Neural progenitor cell (in vitro differentiated cells): ENCODE measurements around the gene DLX1. TPM values are rescaled to one million over a fixed set of nuclear protein-coding genes. Genes with fewer than 3 reads are reported as not detected.
"Not testable (repeated sequence)": the region's sequence is repeated elsewhere in the genome, so short reads cannot be mapped to it uniquely, and the experiment has no call there.

Experiments used
- DNase-seq: peaks from one replicate; pipeline ENCODE4 v3.0.0-alpha.2; 2016; ENCODE audit warnings: low spot score
- H2AFZ ChIP-seq: fragments of 200-600 bp; sonication (generic); replicated peaks from 2 replicates; pipeline ENCODE4 v1.6.1; 2016; ENCODE audit warnings: antibody characterized with exemption
- H3F3A ChIP-seq: fragments of 200-600 bp; sonication (generic); 2 replicates; pipeline ENCODE4 v1.6.1; 2016; ENCODE audit warnings: antibody characterized with exemption, low read depth
- H3K27ac ChIP-seq: fragments of 200-600 bp; sonication (generic); 2 replicates; pipeline ENCODE4 v1.5.1; 2016; ENCODE audit warnings: mild to moderate bottlenecking
- H3K27me3 ChIP-seq: fragments of 200-600 bp; sonication (generic); 2 replicates; pipeline ENCODE4 v1.6.1; 2016; ENCODE audit warnings: mild to moderate bottlenecking, moderate library complexity
- H3K36me3 ChIP-seq: fragments of 200-600 bp; sonication (generic); 2 replicates; pipeline ENCODE4 v1.5.1; 2016
- H3K4me1 ChIP-seq: fragments of 200-600 bp; sonication (generic); 2 replicates; pipeline ENCODE4 v1.6.1; 2016; ENCODE audit warnings: mixed run types
- H3K4me2 ChIP-seq: fragments of 200-600 bp; sonication (generic); 2 replicates; pipeline ENCODE4 v1.6.1; 2016
- H3K4me3 ChIP-seq: fragments of 200-600 bp; sonication (generic); 2 replicates; pipeline ENCODE4 v1.5.1; 2016
- H3K79me2 ChIP-seq: fragments of 200-600 bp; sonication (generic); 2 replicates; pipeline ENCODE4 v1.6.1; 2016; ENCODE audit warnings: low read depth
- H3K9ac ChIP-seq: fragments of 200-600 bp; sonication (generic); 2 replicates; pipeline ENCODE4 v1.6.1; 2016
- H3K9me3 ChIP-seq: fragments of 200-600 bp; sonication (generic); 2 replicates; pipeline ENCODE4 v1.5.1; 2016; ENCODE audit warnings: low read depth
- H4K20me1 ChIP-seq: fragments of 200-600 bp; sonication (generic); 2 replicates; pipeline ENCODE4 v1.6.1; 2016; ENCODE audit warnings: low read depth
- H3K27ac Mint-ChIP-seq: 3 replicates; pipeline ENCODE4 v1.8.0; 2021; ENCODE audit warnings: mixed read lengths
- H3K27me3 Mint-ChIP-seq: 2 replicates; pipeline ENCODE4 v1.8.0; 2022; ENCODE audit warnings: low read depth, mild to moderate bottlenecking, inconsistent platforms, moderate library complexity, mixed read lengths; ENCODE audit not compliant: insufficient read depth
- H3K36me3 Mint-ChIP-seq: 3 replicates; pipeline ENCODE4 v1.8.0; 2021; ENCODE audit warnings: mixed read lengths
- H3K4me1 Mint-ChIP-seq: 3 replicates; pipeline ENCODE4 v1.8.0; 2021; ENCODE audit warnings: mixed read lengths
- H3K4me3 Mint-ChIP-seq: 3 replicates; pipeline ENCODE4 v1.8.0; 2021; ENCODE audit warnings: mild to moderate bottlenecking, moderate library complexity, mixed read lengths
- H3K9me3 Mint-ChIP-seq: 3 replicates; pipeline ENCODE4 v1.8.0; 2020; ENCODE audit warnings: mixed read lengths
- EZH2 ChIP-seq: fragments of 200-600 bp; sonication (generic); IDR thresholded peaks from 2 replicates; pipeline ENCODE4 v1.6.1; 2017; ENCODE audit warnings: antibody characterized with exemption, mild to moderate bottlenecking, moderate library complexity
- EZH2phosphoT487 ChIP-seq: fragments of 200-600 bp; sonication (generic); IDR thresholded peaks from 2 replicates; pipeline ENCODE4 v1.6.1; 2017; ENCODE audit warnings: antibody characterized with exemption
- total RNA-seq: library from RNA; depleted of rRNA; stranded (reverse); fragments of >200 nt; gene quantifications from 2 replicates; pipeline ENCODE4 v1.2.3, GENCODE V29; 2015; ENCODE audit warnings: low replicate concordance
- TF ChIP-seq, protein P1 (sequence below): fragments of 200-600 bp; sonication (generic); IDR thresholded peaks from 2 replicates; pipeline ENCODE4 v1.5.1; 2017; ENCODE audit warnings: antibody characterized with exemption, mild to moderate bottlenecking

Gene DLX1
- total RNA-seq, 1 donor from 2014 or later = not detected

DNA sequence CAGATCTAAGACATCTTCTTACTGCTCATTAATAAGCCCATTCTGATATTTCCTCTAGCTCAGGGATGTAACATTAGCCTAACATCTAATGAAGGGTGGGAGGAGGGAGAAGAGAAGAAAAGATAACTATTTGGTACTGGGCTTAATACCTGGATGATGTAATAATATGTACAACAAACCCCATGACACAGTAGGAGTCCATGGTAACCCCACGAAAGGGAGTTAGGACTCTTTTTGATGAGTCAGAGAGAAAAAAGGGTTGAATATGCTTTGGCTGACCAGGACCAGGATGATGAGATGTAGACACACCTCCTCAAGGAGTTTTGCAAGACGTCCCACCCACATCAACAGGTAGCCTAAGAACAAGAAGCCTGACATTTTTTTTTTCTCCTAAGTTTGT, 51.8 kb downstream of the DLX1 start:
- Histone ChIP-seq H3K4me1 (peaks cover 17% of the 10 kb centered on the region), H2AFZ (no peak overlapping the region), H3K36me3 (no peaks in the 10 kb centered on the region), H3K4me3 (no peak overlapping the region), H3K9me3 (no peaks in the 10 kb centered on the region), H4K20me1 (no peaks in the 10 kb centered on the region), H3K27me3 (no peaks in the 10 kb centered on the region), H3K9ac (no peak overlapping the region), H3K4me2 (no peak overlapping the region), H3F3A (peaks cover 29% of the 10 kb centered on the region), H3K79me2 (no peaks in the 10 kb centered on the region), H3K27ac (no peak overlapping the region)
- no peak for DNase-seq
- Mint-ChIP-seq H3K36me3 (no peaks in the 10 kb centered on the region), H3K4me3 (no peak overlapping the region), H3K4me1 (peaks cover 4% of the 10 kb centered on the region), H3K27me3 (peaks cover 10% of the 10 kb centered on the region), H3K9me3 (peaks cover 9% of the 10 kb centered on the region), H3K27ac (no peak overlapping the region)
- no peak for TF ChIP-seq EZH2phosphoT487
- TF ChIP-seq, protein P1, sequence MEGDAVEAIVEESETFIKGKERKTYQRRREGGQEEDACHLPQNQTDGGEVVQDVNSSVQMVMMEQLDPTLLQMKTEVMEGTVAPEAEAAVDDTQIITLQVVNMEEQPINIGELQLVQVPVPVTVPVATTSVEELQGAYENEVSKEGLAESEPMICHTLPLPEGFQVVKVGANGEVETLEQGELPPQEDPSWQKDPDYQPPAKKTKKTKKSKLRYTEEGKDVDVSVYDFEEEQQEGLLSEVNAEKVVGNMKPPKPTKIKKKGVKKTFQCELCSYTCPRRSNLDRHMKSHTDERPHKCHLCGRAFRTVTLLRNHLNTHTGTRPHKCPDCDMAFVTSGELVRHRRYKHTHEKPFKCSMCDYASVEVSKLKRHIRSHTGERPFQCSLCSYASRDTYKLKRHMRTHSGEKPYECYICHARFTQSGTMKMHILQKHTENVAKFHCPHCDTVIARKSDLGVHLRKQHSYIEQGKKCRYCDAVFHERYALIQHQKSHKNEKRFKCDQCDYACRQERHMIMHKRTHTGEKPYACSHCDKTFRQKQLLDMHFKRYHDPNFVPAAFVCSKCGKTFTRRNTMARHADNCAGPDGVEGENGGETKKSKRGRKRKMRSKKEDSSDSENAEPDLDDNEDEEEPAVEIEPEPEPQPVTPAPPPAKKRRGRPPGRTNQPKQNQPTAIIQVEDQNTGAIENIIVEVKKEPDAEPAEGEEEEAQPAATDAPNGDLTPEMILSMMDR = no peak
- TF ChIP-seq EZH2 = no peak

DNA sequence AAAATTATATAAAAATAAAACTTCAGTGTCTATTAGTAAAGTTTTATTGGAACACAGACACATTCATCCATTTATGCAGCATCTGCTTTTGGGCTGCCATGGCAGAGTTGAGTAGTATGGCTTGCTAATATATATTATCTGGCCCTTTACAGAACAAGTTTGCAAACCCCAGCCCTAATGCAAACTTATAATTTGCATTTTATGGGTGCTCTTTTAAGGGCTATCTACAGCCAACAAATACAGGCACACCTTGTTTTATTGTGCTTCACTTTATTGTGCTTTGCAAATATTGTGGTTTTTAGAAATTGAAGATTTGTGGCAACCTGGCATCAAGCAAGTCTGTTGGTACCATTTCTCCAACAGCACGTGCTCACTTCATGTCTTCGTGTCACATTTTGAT, 52.6 kb downstream of the DLX1 start:
- Mint-ChIP-seq H3K9me3 (peaks cover 9% of the 10 kb centered on the region), H3K27me3 (peaks cover 8% of the 10 kb centered on the region), H3K4me1 (no peaks in the 10 kb centered on the region), H3K36me3 (no peaks in the 10 kb centered on the region), H3K4me3 (no peak overlapping the region), H3K27ac (no peak overlapping the region)
- no peak for DNase-seq
- H3K4me3 ChIP-seq = no peak overlapping the region
- no peaks in the 10 kb centered on the region for H4K20me1 ChIP-seq
- H3K27ac ChIP-seq = no peak overlapping the region
- TF ChIP-seq, protein P1 = no peak
- TF ChIP-seq EZH2phosphoT487 (no peak), EZH2 (no peak)
- no peak overlapping the region for H3K9ac ChIP-seq
- no peaks in the 10 kb centered on the region for H3K79me2 ChIP-seq
- H3K9me3 ChIP-seq = no peaks in the 10 kb centered on the region
- H3K36me3 ChIP-seq = no peaks in the 10 kb centered on the region
- peaks cover 9% of the 10 kb centered on the region for H3K4me1 ChIP-seq
- H3K27me3 ChIP-seq = no peaks in the 10 kb centered on the region
- H3F3A ChIP-seq = peaks cover 22% of the 10 kb centered on the region
- no peak overlapping the region for H3K4me2 ChIP-seq
- H2AFZ ChIP-seq = no peak overlapping the region

DNA sequence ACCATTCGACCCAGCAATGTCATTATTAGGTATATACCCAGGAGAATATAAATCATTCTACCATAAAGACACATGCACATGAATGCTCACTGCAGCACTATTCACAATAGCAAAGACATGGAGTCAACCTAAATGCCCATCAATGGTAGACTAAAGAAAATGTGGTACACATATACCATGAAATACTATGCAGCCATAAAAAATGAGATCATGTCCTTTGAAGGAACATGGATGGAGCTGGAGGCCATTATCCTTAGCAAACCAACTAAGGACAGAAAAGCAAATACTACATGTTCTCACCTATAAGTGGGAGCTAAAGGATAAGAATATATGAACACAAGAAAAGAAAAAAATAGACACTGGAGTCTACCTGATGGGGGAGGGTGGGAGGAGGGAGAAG, 53.4 kb downstream of the DLX1 start:
- H3K9ac ChIP-seq, H3K4me1 ChIP-seq, H4K20me1 ChIP-seq, H3K79me2 ChIP-seq, H3K27ac Mint-ChIP-seq, H3K36me3 ChIP-seq, H3K9me3 Mint-ChIP-seq, H3K4me3 ChIP-seq, H3K27ac ChIP-seq, H3K9me3 ChIP-seq, H2AFZ ChIP-seq, DNase-seq, H3K4me1 Mint-ChIP-seq, H3K27me3 Mint-ChIP-seq, H3K4me3 Mint-ChIP-seq, H3K4me2 ChIP-seq, H3K36me3 Mint-ChIP-seq, H3K27me3 ChIP-seq: not testable (repeated sequence)
- H3F3A ChIP-seq = peaks cover 15% of the 10 kb centered on the region

Other genes with a start within 250 kb of the DLX1 start
- gene SLC25A12, start 191.3 kb upstream of the DLX1 start, total RNA-seq = 1.4 and 2.3 TPM in 2 replicates
- gene HAT1, start 163.0 kb upstream of the DLX1 start, total RNA-seq = 63.6 and 109 TPM in 2 replicates
- gene METAP1D, start 85.6 kb upstream of the DLX1 start, total RNA-seq = 8.2 and 9.8 TPM in 2 replicates
- gene DLX2, start 17.4 kb downstream of the DLX1 start, total RNA-seq = 0.19 TPM in 1 of 2 replicates, not detected in the other